SK-N-SH (cell line): ENCODE results near the gene STARD10. TPM values are rescaled to one million over a fixed set of nuclear protein-coding genes. Genes with fewer than 3 reads are reported as not detected.
"Not testable (repeated sequence)": the region's sequence is repeated elsewhere in the genome, so short reads cannot be mapped to it uniquely, and the experiment has no call there.

Experiments
- CTCF ChIA-PET: fragments of 300-600, 350-600 bp; formaldehyde crosslinking; extraction: SDS; loops from one replicate; lab custom pipeline; 2021; lab: Yijun Ruan, JAX
- POLR2A ChIA-PET: fragments of 350-600 bp; sonication (Branson Sonifier 250); formaldehyde crosslinking; extraction: SDS; loops from one replicate; lab custom pipeline; 2020; ENCODE audit warnings: antibody characterized with exemption, inconsistent platforms; lab: Yijun Ruan, JAX
- DNase-seq: peaks from one replicate; pipeline ENCODE4 v3.0.0; 2012
- H2AFZ ChIP-seq: fragments of 200-600 bp; sonication (generic); 2 replicates; pipeline ENCODE4 v1.8.1; 2016; ENCODE audit warnings: antibody characterized with exemption, mild to moderate bottlenecking, low read depth
- H3F3A ChIP-seq: fragments of 200-600 bp; sonication (generic); replicated peaks from 2 replicates; pipeline ENCODE3; 2016; ENCODE audit warnings: antibody characterized with exemption, mild to moderate bottlenecking; ENCODE audit not compliant: insufficient read depth
- H3K27ac ChIP-seq, 2 experiments: fragments of 200-500 bp in 1 of 2; fragments of 200-600 bp in 1 of 2; sonication (Bioruptor generic) in 1 of 2; sonication (generic), shearing (Covaris generic) in 1 of 2; 2 replicates each; pipeline versions ENCODE4 v1.5.1 to v1.6.1; 2014 to 2016; ENCODE audit warnings: low read depth in 2 of 2, inconsistent platforms in 1 of 2, low read length in 1 of 2, mild to moderate bottlenecking in 1 of 2, mixed read lengths in 1 of 2
- H3K27me3 ChIP-seq: fragments of 200-600 bp; sonication (generic), shearing (Covaris generic); 2 replicates; pipeline ENCODE4 v1.6.1; 2016; ENCODE audit warnings: mixed run types; ENCODE audit not compliant: insufficient read depth
- H3K36me3 ChIP-seq, 2 experiments: fragments of 200-500 bp in 1 of 2; fragments of 200-600 bp in 1 of 2; sonication (Bioruptor generic) in 1 of 2; sonication (generic) in 1 of 2; replicated peaks in 1 of 2; 2 replicates each; pipeline versions ENCODE3 to v1.5.1; 2014 to 2016; ENCODE audit warnings: low read length in 1 of 2, mild to moderate bottlenecking in 1 of 2; ENCODE audit not compliant: insufficient read depth in 2 of 2, control insufficient read depth in 1 of 2
- H3K4me1 ChIP-seq, 2 experiments: fragments of 200-500 bp in 1 of 2; fragments of 200-600 bp in 1 of 2; sonication (Bioruptor generic) in 1 of 2; sonication (generic), shearing (Covaris generic) in 1 of 2; 2 replicates each; pipeline versions ENCODE4 v1.5.1 to v1.6.1; 2014 to 2016; ENCODE audit warnings: low read depth in 1 of 2, low read length in 1 of 2, mixed run types in 1 of 2; ENCODE audit not compliant: insufficient read depth in 2 of 2, control insufficient read depth in 1 of 2
- H3K4me2 ChIP-seq: fragments of 200-600 bp; sonication (generic), shearing (Covaris generic); 2 replicates; pipeline ENCODE4 v1.6.1; 2017; ENCODE audit warnings: mixed run types
- H3K4me3 ChIP-seq, 2 experiments: fragments of 200-500 bp in 1 of 2; fragments of 200-600 bp in 1 of 2; sonication (Bioruptor generic) in 1 of 2; sonication (generic), shearing (Covaris generic) in 1 of 2; 2 replicates each; pipeline versions ENCODE4 v1.5.1 to v1.8.1; 2014 to 2016; ENCODE audit warnings: low read depth in 2 of 2, inconsistent platforms in 1 of 2, low read length in 1 of 2, mild to moderate bottlenecking in 1 of 2, mixed read lengths in 1 of 2, moderate library complexity in 1 of 2
- H3K79me2 ChIP-seq: fragments of 200-600 bp; sonication (generic); 2 replicates; pipeline ENCODE4 v1.8.1; 2017; ENCODE audit warnings: mild to moderate bottlenecking; ENCODE audit not compliant: insufficient read depth
- H3K9ac ChIP-seq: fragments of 200-600 bp; sonication (generic); 2 replicates; pipeline ENCODE4 v1.6.1; 2017; ENCODE audit warnings: mixed run types
- H3K9me2 ChIP-seq: fragments of 200-600 bp; sonication (generic); 2 replicates; pipeline ENCODE4 v1.6.1; 2017; ENCODE audit warnings: mixed run types
- H3K9me3 ChIP-seq: fragments of 200-600 bp; sonication (generic); 2 replicates; pipeline ENCODE4 v1.6.1; 2017; ENCODE audit warnings: mixed run types, mild to moderate bottlenecking, moderate library complexity
- H4K20me1 ChIP-seq: fragments of 200-600 bp; sonication (generic); 2 replicates; pipeline ENCODE4 v1.6.1; 2017; ENCODE audit warnings: mild to moderate bottlenecking, mixed run types; ENCODE audit not compliant: insufficient read depth
- FOSL2 ChIP-seq: IDR thresholded peaks from 2 replicates; pipeline ENCODE4 v1.4.0; 2012; ENCODE audit warnings: low read depth, mild to moderate bottlenecking, moderate library complexity, borderline replicate concordance
- FOXJ3 ChIP-seq: sonication (generic); formaldehyde crosslinking; IDR thresholded peaks from 2 replicates; pipeline ENCODE4 v1.5.1; 2020; ENCODE audit warnings: mild to moderate bottlenecking, missing genetic modification reagents
- IRF3 ChIP-seq: fragments of 150-350 bp; IDR thresholded peaks from 2 replicates; pipeline ENCODE4 v1.6.1; 2016; ENCODE audit warnings: mild to moderate bottlenecking, low read depth, low read length
- JUND ChIP-seq: IDR thresholded peaks from 2 replicates; pipeline ENCODE4 v1.4.0; 2012
- MEF2A ChIP-seq: IDR thresholded peaks from 2 replicates; pipeline ENCODE4 v1.4.0; 2012; ENCODE audit warnings: low read depth, borderline replicate concordance
- PBX3 ChIP-seq: IDR thresholded peaks from 2 replicates; pipeline ENCODE4; 2012
- WGBS: methylation state at CpG from one replicate; pipeline ENCODE4 v1.1.6; 2017; ENCODE audit warnings: low lambda C conversion rate; 5-methylcytosine and 5-hydroxymethylcytosine counted together
- polyA plus RNA-seq, 3 experiments: library from polyadenylated mRNA; depleted of rRNA; stranded (reverse); fragments of >200 nt; gene quantifications; 2 replicates each; pipeline ENCODE4 v1.2.3, GENCODE V29; 2012

STARD10 gene
- polyA plus RNA-seq, 1 of the 3 experiments (the other 2 are of a cell fraction), result 47.7 TPM

GRCh38 chr11:72792437-72793021 lies 1.3 kb downstream of the STARD10 start:
- Histone ChIP-seq H4K20me1 (no peaks in the 10 kb centered on the region), H3K4me2 (0 out of 2 replicates have a peak overlapping the region, but pooled peaks have one; percentile 80), H3K36me3 (no peaks in the 10 kb centered on the region), H2AFZ (peak overlapping the region; percentile 69; the same call in 1 of the 2 replicates), H3F3A (no peaks in the 10 kb centered on the region), H3K9me2 (no peaks in the 10 kb centered on the region), H3K27ac (peak overlapping the region in 1 of 2 experiments; percentile 75; a peak in 1 of 4 replicates), H3K79me2 (no peaks in the 10 kb centered on the region), H3K4me3 (no peak overlapping the region), H3K9me3 (no peaks in the 10 kb centered on the region), H3K4me1 (peaks cover 9 to 26% of the 10 kb centered on the region in 2 experiments; a peak in 2 of 4 replicates), H3K9ac (0 out of 2 replicates have a peak overlapping the region, but pooled peaks have one; percentile 19), H3K27me3 (no peaks in the 10 kb centered on the region)
- ChIA-PET CTCF (interaction anchor here (0.6 to 4.7 kb wide), 19 partner anchors 10 to 386 kb away, joined by 3 to 198 read pairs (median 5); partner anchors contain the start of gene ARAP1), POLR2A (interaction anchor here (1.3 to 2.2 kb wide), 2 partner anchors 67 to 76 kb away, joined by 4 to 5 read pairs; no protein-coding TSS in a partner anchor)
- no peak for TF ChIP-seq JUND
- DNase-seq, result no peak
- 100% methylated on average over 2 of the region's 3 CpGs for WGBS

GRCh38 chr11:72791228-72791627 lies 2.6 kb downstream of the STARD10 start:
- H2AFZ ChIP-seq, H3K9me3 ChIP-seq, H3K36me3 ChIP-seq, H3K27me3 ChIP-seq, H3K9ac ChIP-seq, POLR2A ChIA-PET, DNase-seq, H3K4me2 ChIP-seq, H4K20me1 ChIP-seq, H3K79me2 ChIP-seq, H3F3A ChIP-seq, H3K4me3 ChIP-seq, H3K9me2 ChIP-seq, H3K27ac ChIP-seq: not testable (repeated sequence)
- H3K4me1 ChIP-seq, result peaks cover 9 to 26% of the 10 kb centered on the region in 2 experiments; a peak in 2 of 4 replicates
- 87% methylated on average over 7 of the region's 7 CpGs for WGBS
- CTCF ChIA-PET, result interaction anchor here (4.7 to 4.8 kb wide), 2 partner anchors 61 to 66 kb away, joined by 34 to 198 read pairs; no protein-coding TSS in a partner anchor

GRCh38 chr11:72789493-72790131 lies 4.2 kb downstream of the STARD10 start:
- DNase-seq, result peak; percentile 40
- peak; percentile 28; the same call in 1 of the 2 replicates for TF ChIP-seq FOSL2
- TF ChIP-seq MEF2A, result peak; percentile 21; the same call in 1 of the 2 replicates
- no peak for TF ChIP-seq FOXJ3 (CRISPR knock-in tag)
- no peak for TF ChIP-seq IRF3
- no peak for TF ChIP-seq PBX3
- TF ChIP-seq, all 33 proteins: peak for 2
- H3K4me2 ChIP-seq, result no peak overlapping the region

More at GRCh38 chr11:72789493-72790131, 4.2 kb downstream of the STARD10 start:
- WGBS, result 78% methylated on average over 3 of the region's 10 CpGs
- Histone ChIP-seq H2AFZ (no peak overlapping the region), H4K20me1 (no peaks in the 10 kb centered on the region), H3K9me2 (no peaks in the 10 kb centered on the region), H3K79me2 (no peaks in the 10 kb centered on the region), H3K36me3 (no peaks in the 10 kb centered on the region), H3F3A (no peaks in the 10 kb centered on the region), H3K4me1 (peaks cover 9 to 25% of the 10 kb centered on the region in 2 experiments; a peak in 2 of 4 replicates), H3K4me3 (no peak overlapping the region), H3K27me3 (no peaks in the 10 kb centered on the region), H3K9me3 (no peaks in the 10 kb centered on the region), H3K27ac (no peak overlapping the region; a peak in 1 of 4 replicates), H3K9ac (no peak overlapping the region)
- POLR2A ChIA-PET, result no interaction called here
- CTCF ChIA-PET, result interaction anchor here (0.6 to 4.8 kb wide), 9 partner anchors 9 to 453 kb away, joined by 3 to 34 read pairs (median 5); partner anchors contain the start of gene ATG16L2
